SK-N-MC (cell line): ENCODE measurements around the gene BANP.
"Not testable (repeated sequence)": the region's sequence is repeated elsewhere in the genome, so short reads cannot be mapped to it uniquely, and the experiment has no call there.

ENCODE experiments used
- EZH2 ChIP-seq: fragments of 200-600 bp; sonication (generic); IDR thresholded peaks from one replicate; pipeline ENCODE4 v1.6.1; 2017; ENCODE audit warnings: antibody characterized with exemption
- FOXP2 ChIP-seq: optimal IDR thresholded peaks from 2 replicates; pipeline ENCODE3; 2011; ENCODE audit warnings: mild to moderate bottlenecking, moderate library complexity; ENCODE audit not compliant: insufficient read depth; ENCODE audit errors: extremely low read length, control extremely low read depth

DNA sequence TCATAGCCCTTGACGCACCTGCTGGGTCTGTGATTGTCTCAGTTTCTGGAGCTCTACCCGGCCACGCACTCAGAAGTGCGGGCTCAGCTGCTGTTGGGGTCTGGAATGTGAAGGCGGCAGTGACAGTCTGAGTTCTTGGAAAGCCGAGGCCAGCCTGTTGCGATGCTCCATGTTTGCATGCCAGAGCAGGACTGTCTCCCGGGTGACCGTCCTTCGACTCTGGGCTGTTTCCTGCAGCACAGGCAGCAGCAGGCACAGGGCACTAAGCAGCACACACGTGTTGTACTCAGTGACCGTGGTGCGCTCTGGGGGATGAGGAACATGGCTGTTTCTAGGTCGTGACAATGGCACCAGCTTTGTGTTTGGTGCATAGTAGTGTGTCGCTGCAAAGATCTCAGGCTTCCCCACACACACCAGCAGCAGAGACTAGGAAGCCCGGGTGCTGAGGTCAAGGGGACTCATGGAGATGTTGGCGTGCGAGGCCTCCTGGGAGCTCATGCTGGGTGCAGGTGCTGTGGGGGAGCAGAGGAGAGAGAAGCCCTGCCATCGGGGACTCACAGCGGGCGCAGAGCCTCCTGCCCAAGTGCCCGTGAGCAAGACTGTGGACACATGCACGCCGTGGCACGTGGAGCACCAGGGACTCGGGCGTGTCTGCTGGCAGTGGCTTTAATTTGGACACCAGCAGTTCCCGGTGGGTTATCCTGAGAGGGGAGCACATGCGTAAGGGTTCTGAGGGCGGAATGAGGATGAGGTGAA, 84.8 kb downstream of the BANP start:
- not testable (repeated sequence) for TF ChIP-seq EZH2, FOXP2
